ENCODE data around the gene P2RX6.

The P2RX6 gene

DNA sequence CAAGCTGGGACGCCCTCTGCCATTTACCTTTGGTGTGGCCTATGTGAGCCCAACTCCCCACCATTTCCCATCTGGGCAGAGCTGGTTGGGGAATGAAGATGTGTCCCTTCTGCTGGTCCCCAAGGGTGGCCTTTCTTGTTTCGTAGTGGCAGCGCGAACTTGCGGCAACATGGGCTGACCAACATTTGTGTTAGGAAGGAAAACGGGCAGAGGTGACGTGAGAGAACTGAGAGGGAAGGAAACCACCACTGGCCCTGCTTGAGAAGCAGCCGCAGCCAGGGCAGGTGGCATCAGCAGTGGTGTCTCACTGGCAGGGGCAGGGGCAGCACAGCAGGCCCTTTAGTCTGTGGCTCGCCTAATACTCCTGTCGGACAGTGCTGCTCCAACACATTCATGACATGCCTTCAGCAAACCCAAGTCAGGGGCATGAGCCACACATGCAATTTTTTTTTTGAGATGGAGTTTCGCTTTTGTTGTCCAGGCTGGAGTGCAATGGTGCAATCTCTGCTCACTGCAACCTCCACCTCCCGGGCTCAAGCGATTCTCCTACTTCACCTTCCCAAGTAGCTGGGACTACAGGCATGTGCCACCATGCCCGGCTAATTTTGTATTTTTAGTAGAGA lies 60.7 kb downstream of the P2RX6 start:
- DNase-seq (ENCODE audit: low read depth), result no peak

DNA sequence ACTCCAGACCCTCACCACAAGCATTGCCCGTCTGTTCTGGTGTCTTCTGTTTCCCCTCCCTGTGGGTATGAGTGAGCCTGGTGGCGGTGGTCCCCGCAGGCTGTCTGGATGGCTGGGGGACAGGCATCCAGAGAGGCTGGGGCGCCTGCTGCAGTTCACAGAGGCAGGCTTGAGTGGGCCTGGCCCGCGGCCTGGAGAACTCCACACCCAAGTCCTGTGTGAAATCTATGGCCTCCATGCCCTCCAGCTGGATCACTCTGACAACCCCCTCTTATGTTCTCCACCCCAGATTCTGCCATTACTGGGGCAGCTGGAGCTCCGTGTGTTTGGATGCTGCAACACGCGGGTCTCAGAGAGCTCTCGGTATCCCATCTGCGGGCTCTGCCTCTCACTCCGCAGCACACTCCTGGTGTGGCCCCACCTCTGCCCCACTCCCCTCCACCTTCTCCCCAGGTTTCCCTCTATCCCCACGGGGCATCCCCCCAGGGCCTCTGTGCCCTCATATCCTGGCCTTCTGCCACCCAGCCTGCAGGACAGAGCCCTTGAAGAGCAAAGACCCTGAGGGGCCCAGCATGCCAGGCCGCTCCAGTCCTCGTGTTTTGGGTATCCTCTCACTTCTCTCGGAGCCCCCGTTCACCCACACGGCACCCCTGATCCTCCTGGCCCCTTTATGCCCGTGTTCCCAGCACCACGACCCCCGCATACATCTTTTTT lies 62.1 kb downstream of the P2RX6 start:
- DNase-seq (ENCODE audit: low read depth), result no peak
